ENCODE results near the gene FBXL17.

Gene FBXL17

GRCh38 chr5:108312258-108312657 is 69.6 kb downstream of the FBXL17 start:
- POLR2A ChIA-PET, result no interaction called here
- Histone ChIP-seq H3K4me1 (ENCODE audit: control insufficient read depth, insufficient read depth, low read length) (no peaks in the 10 kb centered on the region), H3K9me3 (ENCODE audit: control insufficient read depth, insufficient read depth, low read depth, low read length) (no peaks in the 10 kb centered on the region), H3K36me3 (ENCODE audit: control insufficient read depth in 2 of 2, insufficient read depth in 1 of 2, low read length in 2 of 2) (no peaks in the 10 kb centered on the region), H3K4me3 (ENCODE audit: low read depth, low read length) (no peak overlapping the region), H3K27ac (ENCODE audit: extremely low read depth, low read depth, low read length) (no peak overlapping the region)
- TF ChIP-seq ZNF248 (tag by site-specific recombination; IDR thresholded peaks at IDR 0.05), result no peak
- CTCF ChIA-PET, result interaction anchor here (0.5 kb wide), 1 partner anchor 8 kb away, joined by 3 read pairs; no protein-coding TSS in a partner anchor

- TF ChIP-seq ZNF624 (tag by site-specific recombination; IDR thresholded peaks at IDR 0.05) (no peak), ZBTB20 (tag by site-specific recombination; IDR thresholded peaks at IDR 0.05) (no peak), ZNF704 (tag by site-specific recombination; IDR thresholded peaks at IDR 0.05) (no peak), ZNF513 (tag by site-specific recombination; IDR thresholded peaks at IDR 0.05) (no peak), ZBTB48 (tag by site-specific recombination; IDR thresholded peaks at IDR 0.05) (no peak), ZNF37A (tag by site-specific recombination; IDR thresholded peaks at IDR 0.05) (no peak), ZNF214 (tag by site-specific recombination; IDR thresholded peaks at IDR 0.05; ENCODE audit: borderline replicate concordance) (no peak), IKZF3 (tag by site-specific recombination; IDR thresholded peaks at IDR 0.05) (no peak)
- ChIA-PET POLR2A (no interaction called here), CTCF (no interaction called here)
Observed at GRCh38 chr5:108311682-108312081, 70.2 kb downstream of the FBXL17 start.

GRCh38 chr5:108303611-108304010 is 78.3 kb downstream of the FBXL17 start:
- ChIA-PET CTCF (no interaction called here), POLR2A (no interaction called here)
- Histone ChIP-seq H3K9me3 (ENCODE audit: control insufficient read depth, insufficient read depth, low read depth, low read length) (no peaks in the 10 kb centered on the region), H3K4me1 (ENCODE audit: control insufficient read depth, insufficient read depth, low read length) (no peaks in the 10 kb centered on the region), H3K36me3 (ENCODE audit: control insufficient read depth in 2 of 2, insufficient read depth in 1 of 2, low read length in 2 of 2) (no peaks in the 10 kb centered on the region), H3K27ac (ENCODE audit: extremely low read depth, low read depth, low read length) (no peak overlapping the region), H3K4me3 (ENCODE audit: low read depth, low read length) (no peak overlapping the region)
- TF ChIP-seq ZNF16 (tag by site-specific recombination; IDR thresholded peaks at IDR 0.05; ENCODE audit: low read depth), result no peak
- no peak for TF ChIP-seq ZNF571 (tag by site-specific recombination; IDR thresholded peaks at IDR 0.05)
- TF ChIP-seq OVOL3 (tag by site-specific recombination; IDR thresholded peaks at IDR 0.05), result no peak
- TF ChIP-seq ZNF266 (tag by site-specific recombination; IDR thresholded peaks at IDR 0.05; ENCODE audit: low read depth), result no peak
- TF ChIP-seq ZNF544 (tag by site-specific recombination; IDR thresholded peaks at IDR 0.05), result no peak
- TF ChIP-seq ZBTB17 (tag by site-specific recombination; IDR thresholded peaks at IDR 0.05), result no peak
- no peak for TF ChIP-seq REPIN1 (tag by site-specific recombination; IDR thresholded peaks at IDR 0.05; ENCODE audit: low read depth)
- TF ChIP-seq ZNF76 (tag by site-specific recombination; IDR thresholded peaks at IDR 0.05; ENCODE audit: borderline replicate concordance, low read depth), result no peak
- TF ChIP-seq ZNF24 (tag by site-specific recombination; IDR thresholded peaks at IDR 0.05), result no peak
- TF ChIP-seq ZNF529 (tag by site-specific recombination; IDR thresholded peaks at IDR 0.05; ENCODE audit: insufficient replicate concordance), result no peak

More at GRCh38 chr5:108311682-108312081, 70.2 kb downstream of the FBXL17 start:
- Histone ChIP-seq H3K9me3 (ENCODE audit: control insufficient read depth, insufficient read depth, low read depth, low read length) (no peaks in the 10 kb centered on the region), H3K4me1 (ENCODE audit: control insufficient read depth, insufficient read depth, low read length) (no peaks in the 10 kb centered on the region), H3K36me3 (ENCODE audit: control insufficient read depth in 2 of 2, insufficient read depth in 1 of 2, low read length in 2 of 2) (no peaks in the 10 kb centered on the region), H3K4me3 (ENCODE audit: low read depth, low read length) (no peak overlapping the region), H3K27ac (ENCODE audit: extremely low read depth, low read depth, low read length) (no peak overlapping the region)
